EL (cell line): ENCODE results near the gene RHOBTB3.
A peak's percentile ranks its signal among the peaks of the same experiment; 100 is the strongest.

Experiments
- DNase-seq: peaks from one replicate; pipeline ENCODE4 v3.0.0-alpha.2; 2016

RHOBTB3 gene

GRCh38 chr5:95770830-95771708, 39.9 kb downstream of the RHOBTB3 start:
- no peak for DNase-seq

GRCh38 chr5:95771892-95772291, 40.8 kb downstream of the RHOBTB3 start:
- DNase-seq, result no peak

GRCh38 chr5:95773335-95774059, 42.4 kb downstream of the RHOBTB3 start:
- peak; percentile 76 for DNase-seq

- no peak for DNase-seq
Observed at GRCh38 chr5:95777441-95777840, 46.3 kb downstream of the RHOBTB3 start.

- DNase-seq, result no peak
Observed at GRCh38 chr5:95778713-95779436, 47.7 kb downstream of the RHOBTB3 start.

- DNase-seq, result peak; percentile 23
Observed at GRCh38 chr5:95779611-95780010, 48.5 kb downstream of the RHOBTB3 start.

GRCh38 chr5:95780597-95780996, 49.5 kb downstream of the RHOBTB3 start:
- no peak for DNase-seq

GRCh38 chr5:95781101-95781583, 50.0 kb downstream of the RHOBTB3 start:
- peak; percentile 84 for DNase-seq

GRCh38 chr5:95782181-95782580, 51.0 kb downstream of the RHOBTB3 start:
- no peak for DNase-seq

- DNase-seq, result no peak
Observed at GRCh38 chr5:95783661-95784060, 52.5 kb downstream of the RHOBTB3 start.

GRCh38 chr5:95784514-95785302, 53.6 kb downstream of the RHOBTB3 start:
- DNase-seq, result no peak

- DNase-seq, result peak; percentile 84
Observed at GRCh38 chr5:95786821-95787418, 55.8 kb downstream of the RHOBTB3 start.

GRCh38 chr5:95788493-95788892, 57.4 kb downstream of the RHOBTB3 start:
- DNase-seq, result no peak

- no peak for DNase-seq
Observed at GRCh38 chr5:95791751-95792150, 60.6 kb downstream of the RHOBTB3 start.

GRCh38 chr5:95794070-95794516, 63.0 kb downstream of the RHOBTB3 start:
- peak; percentile 79 for DNase-seq

- DNase-seq, result no peak
Observed at GRCh38 chr5:95797301-95797700, 66.2 kb downstream of the RHOBTB3 start.

GRCh38 chr5:95798048-95798447, 66.9 kb downstream of the RHOBTB3 start:
- DNase-seq, result no peak

- no peak for DNase-seq
Observed at GRCh38 chr5:95798545-95798944, 67.4 kb downstream of the RHOBTB3 start.

GRCh38 chr5:95799191-95799835, 68.2 kb downstream of the RHOBTB3 start:
- DNase-seq, result no peak

GRCh38 chr5:95800553-95800952, 69.4 kb downstream of the RHOBTB3 start:
- DNase-seq, result no peak

GRCh38 chr5:95801532-95801931, 70.4 kb downstream of the RHOBTB3 start:
- DNase-seq, result no peak
